Activated T-helper 1 cell treated with anti-CD3 and anti-CD28 coated beads, Interleukin-12 subunit alpha, Interleukin-12 subunit beta, Interleukin-2, Interleukin-4 antibody, amounts not matched to agents 30 ng/mL and 10 ng/mL and 1 ng/mL, durations not matched to agents 14 hours and 24 hours and 36 hours (primary cell): ENCODE measurements around the gene CARD9. TPM values are rescaled to one million over a fixed set of nuclear protein-coding genes. Genes with fewer than 3 reads are reported as not detected.
A peak's percentile ranks its signal among the peaks of the same experiment; 100 is the strongest.

ENCODE experiments used
- DNase-seq: peaks from one replicate; pipeline ENCODE4 v3.0.0; 2021; ENCODE audit warnings: low spot score
- H3K27ac Mint-ChIP-seq: one replicate; pipeline ENCODE4 v1.8.0; 2021; ENCODE audit warnings: mild to moderate bottlenecking, mixed read lengths
- H3K27me3 Mint-ChIP-seq: one replicate; pipeline ENCODE4 v1.8.0; 2022; ENCODE audit warnings: mild to moderate bottlenecking, moderate library complexity, mixed read lengths; ENCODE audit not compliant: insufficient read depth
- H3K36me3 Mint-ChIP-seq: one replicate; pipeline ENCODE4 v1.8.0; 2021; ENCODE audit warnings: low read depth, mixed read lengths
- H3K4me1 Mint-ChIP-seq: one replicate; pipeline ENCODE4 v1.8.0; 2021; ENCODE audit warnings: low read depth, mixed read lengths
- H3K4me3 Mint-ChIP-seq: one replicate; pipeline ENCODE4 v1.8.0; 2021; ENCODE audit warnings: mild to moderate bottlenecking, moderate library complexity, mixed read lengths
- H3K9me3 Mint-ChIP-seq: one replicate; pipeline ENCODE4 v1.8.0; 2021; ENCODE audit warnings: mixed read lengths
- intact Hi-C: fragments of 100-400 bp; cut with micrococcal nuclease; formaldehyde crosslinking; loops from one replicate; pipeline ENCODE4 v1.15.1; 2024
- total RNA-seq: library from RNA; stranded (reverse); gene quantifications from 2 replicates; pipeline ENCODE4 v1.2.3, GENCODE V29; 2022

The CARD9 gene
- total RNA-seq, 1 donor from 2014 or later = 7.1 TPM

DNA sequence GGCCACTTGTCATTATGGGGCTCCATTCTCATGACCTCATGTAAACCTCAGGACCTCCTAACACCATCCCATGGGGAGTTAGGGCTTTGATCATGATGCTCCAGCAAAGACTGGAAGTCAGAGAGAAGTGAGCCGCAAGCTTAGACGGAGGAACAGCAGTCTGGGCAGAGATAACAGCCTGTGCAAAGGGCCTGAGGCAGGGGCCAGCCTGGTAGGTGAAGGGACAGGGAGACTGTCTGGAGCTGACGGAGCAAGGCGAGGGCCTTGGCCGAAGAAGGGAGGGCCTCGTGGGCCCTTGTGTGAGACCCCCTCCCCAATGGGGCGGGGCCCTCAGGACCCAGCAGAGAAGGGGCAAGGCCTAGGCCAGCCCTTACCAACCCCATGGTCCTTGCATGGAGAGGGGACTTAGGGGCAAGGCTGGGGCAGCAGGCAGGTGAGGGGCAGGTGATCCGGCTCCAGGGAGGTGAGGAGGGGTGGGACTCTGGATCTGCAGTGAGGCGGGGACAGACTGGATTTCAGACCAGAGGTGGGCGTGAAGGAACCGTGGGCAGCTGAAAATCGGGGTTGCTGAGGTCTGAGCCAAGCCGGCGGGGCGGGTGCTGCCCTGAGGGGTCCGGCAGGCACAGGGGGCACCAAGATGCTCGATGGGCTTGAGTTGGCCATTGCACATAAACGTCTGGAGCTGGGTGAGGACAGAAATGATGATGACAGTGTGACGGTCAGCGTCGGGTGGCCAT is 28.8 kb downstream of the CARD9 start:
- DNase-seq = no peak
- intact Hi-C loops = no loop called here
- H3K36me3 Mint-ChIP-seq = no peaks in the 10 kb centered on the region
- no peak overlapping the region for H3K27ac Mint-ChIP-seq
- no peaks in the 10 kb centered on the region for H3K9me3 Mint-ChIP-seq
- H3K4me3 Mint-ChIP-seq = no peak overlapping the region
- no peaks in the 10 kb centered on the region for H3K27me3 Mint-ChIP-seq
- no peaks in the 10 kb centered on the region for H3K4me1 Mint-ChIP-seq

DNA sequence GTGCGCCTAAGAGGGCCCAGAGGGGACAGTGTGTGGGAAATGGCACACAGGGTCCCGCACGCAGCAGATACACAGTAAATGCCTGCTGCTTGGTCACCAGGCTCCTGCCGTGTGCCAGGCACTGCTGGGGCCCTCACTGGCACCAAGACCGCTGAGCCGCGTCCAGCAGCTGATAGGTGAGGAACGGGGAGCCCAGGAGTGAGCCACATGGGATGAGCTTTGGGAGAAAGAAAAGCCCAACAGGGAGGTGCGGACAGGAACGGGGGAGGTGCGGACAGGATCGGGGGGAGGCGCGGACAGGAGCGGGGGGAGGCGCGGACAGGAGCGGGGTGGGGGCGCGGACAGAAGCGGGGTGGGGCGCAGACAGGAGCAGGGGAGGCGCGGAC is 29.6 kb downstream of the CARD9 start:
- H3K27ac Mint-ChIP-seq = no peak overlapping the region
- no peaks in the 10 kb centered on the region for H3K36me3 Mint-ChIP-seq
- DNase-seq = no peak
- H3K9me3 Mint-ChIP-seq = no peaks in the 10 kb centered on the region
- no peak overlapping the region for H3K4me3 Mint-ChIP-seq
- H3K27me3 Mint-ChIP-seq = no peaks in the 10 kb centered on the region
- intact Hi-C loops = no loop called here
- no peaks in the 10 kb centered on the region for H3K4me1 Mint-ChIP-seq

GRCh38 chr9:136343121-136343883 is 30.2 kb downstream of the CARD9 start:
- no peak overlapping the region for H3K27ac Mint-ChIP-seq

DNA sequence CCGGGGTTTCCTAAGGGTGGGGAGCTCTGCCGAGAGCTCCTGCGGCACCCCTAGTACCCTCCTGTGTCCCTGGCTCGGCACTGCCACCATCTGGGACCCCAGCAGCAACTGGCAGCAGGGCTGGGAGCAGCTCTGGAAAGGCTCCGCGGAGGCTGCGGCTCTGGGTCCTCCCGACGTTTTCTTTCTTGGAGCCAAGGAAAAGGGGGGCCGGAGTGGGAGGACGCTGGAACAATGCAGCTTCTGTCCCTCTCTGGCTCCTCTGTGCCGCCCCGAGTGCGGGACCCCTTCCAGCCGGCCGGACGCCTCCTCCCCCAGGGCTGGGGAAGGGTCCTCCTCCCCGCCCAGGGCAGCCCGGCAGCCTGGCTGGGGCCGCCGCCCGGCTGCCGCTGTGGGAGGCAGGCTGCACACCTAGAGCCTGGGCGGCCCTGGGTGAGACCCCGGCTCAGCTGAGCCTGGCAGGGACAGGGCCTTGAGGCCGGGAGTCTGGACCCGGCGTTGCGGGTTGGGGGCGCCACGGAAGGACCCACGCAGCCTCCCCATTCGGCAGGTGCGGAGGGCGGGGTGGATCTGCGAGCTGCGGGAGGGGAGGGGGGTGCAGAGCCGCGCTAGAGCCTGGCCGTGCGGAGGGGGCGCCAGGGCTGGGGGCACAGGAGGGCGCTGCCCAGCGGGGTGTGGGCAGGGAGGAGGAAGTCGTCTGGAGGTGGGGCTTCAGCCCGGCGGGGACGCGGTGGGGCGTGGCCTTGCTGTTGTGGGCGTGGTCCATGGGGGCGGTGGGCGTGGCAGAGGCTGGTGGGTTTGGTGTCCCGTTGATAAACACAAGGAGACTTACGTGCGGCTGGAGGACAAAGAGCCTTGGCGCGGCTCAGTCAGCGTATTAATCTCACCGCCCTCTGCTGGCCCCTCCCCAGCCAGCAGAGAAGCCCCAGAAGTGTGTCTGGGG is 31.0 kb downstream of the CARD9 start:
- intact Hi-C loops = loop anchor here (1.0 kb wide), 1 partner anchor 21 kb away; the partner anchor contains the start of gene DNLZ
- H3K4me3 Mint-ChIP-seq = no peak overlapping the region
- DNase-seq = peak; percentile 58

More at GRCh38 chr9:136343121-136343883, 30.2 kb downstream of the CARD9 start:
- Mint-ChIP-seq H3K36me3 (no peaks in the 10 kb centered on the region), H3K4me1 (no peaks in the 10 kb centered on the region), H3K9me3 (no peaks in the 10 kb centered on the region), H3K27me3 (no peaks in the 10 kb centered on the region), H3K4me3 (no peak overlapping the region)
- DNase-seq = no peak
- intact Hi-C loops = no loop called here

GRCh38 chr9:136341769-136342168 is 31.7 kb downstream of the CARD9 start:
- intact Hi-C loops = loop anchor here (1.0 kb wide), 1 partner anchor 22 kb away; the partner anchor contains the start of gene DNLZ
- no peaks in the 10 kb centered on the region for H3K36me3 Mint-ChIP-seq
- H3K9me3 Mint-ChIP-seq = no peaks in the 10 kb centered on the region
- H3K27ac Mint-ChIP-seq = no peak overlapping the region
- H3K4me3 Mint-ChIP-seq = no peak overlapping the region
- no peak for DNase-seq
- H3K27me3 Mint-ChIP-seq = no peaks in the 10 kb centered on the region
- no peaks in the 10 kb centered on the region for H3K4me1 Mint-ChIP-seq

More for the DNA sequence above, 31.0 kb downstream of the CARD9 start:
- Mint-ChIP-seq H3K36me3 (no peaks in the 10 kb centered on the region), H3K9me3 (no peaks in the 10 kb centered on the region), H3K4me1 (no peaks in the 10 kb centered on the region), H3K27ac (no peak overlapping the region), H3K27me3 (no peaks in the 10 kb centered on the region)

DNA sequence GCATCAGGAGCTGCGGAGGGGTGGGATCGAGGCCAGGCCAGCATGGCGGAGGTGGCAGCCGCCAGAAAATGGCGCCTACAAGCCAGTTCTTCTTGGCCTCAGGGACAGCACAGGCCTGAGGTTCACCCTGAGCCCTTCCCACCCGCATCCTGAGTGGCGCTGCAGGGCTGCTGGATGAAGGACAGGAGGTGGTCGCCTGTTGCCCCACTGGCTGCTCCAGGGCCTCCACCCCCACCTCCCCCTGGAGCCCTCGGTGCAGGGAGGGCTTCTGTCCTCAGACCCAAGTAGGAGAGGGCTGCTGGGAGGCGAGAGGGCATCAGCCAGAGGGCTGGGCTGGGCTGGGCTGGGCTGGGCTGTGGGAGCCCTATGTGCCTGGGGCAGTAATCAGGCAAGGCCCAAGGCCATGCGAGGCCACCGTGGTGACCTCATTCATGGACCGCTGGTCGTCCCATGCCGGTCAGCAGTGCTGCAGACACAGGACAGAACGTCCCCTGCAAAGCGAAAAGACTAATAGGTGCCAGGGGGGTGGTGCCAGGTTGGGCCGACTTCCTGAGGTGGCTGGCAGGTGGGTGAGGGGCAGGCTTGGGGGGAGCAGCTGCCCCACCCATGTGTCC is 32.3 kb downstream of the CARD9 start:
- H3K9me3 Mint-ChIP-seq = no peaks in the 10 kb centered on the region
- no peaks in the 10 kb centered on the region for H3K36me3 Mint-ChIP-seq
- H3K4me3 Mint-ChIP-seq = no peak overlapping the region
- intact Hi-C loops = no loop called here
- H3K27ac Mint-ChIP-seq = no peak overlapping the region
- DNase-seq = no peak
- no peaks in the 10 kb centered on the region for H3K27me3 Mint-ChIP-seq
- no peaks in the 10 kb centered on the region for H3K4me1 Mint-ChIP-seq

DNA sequence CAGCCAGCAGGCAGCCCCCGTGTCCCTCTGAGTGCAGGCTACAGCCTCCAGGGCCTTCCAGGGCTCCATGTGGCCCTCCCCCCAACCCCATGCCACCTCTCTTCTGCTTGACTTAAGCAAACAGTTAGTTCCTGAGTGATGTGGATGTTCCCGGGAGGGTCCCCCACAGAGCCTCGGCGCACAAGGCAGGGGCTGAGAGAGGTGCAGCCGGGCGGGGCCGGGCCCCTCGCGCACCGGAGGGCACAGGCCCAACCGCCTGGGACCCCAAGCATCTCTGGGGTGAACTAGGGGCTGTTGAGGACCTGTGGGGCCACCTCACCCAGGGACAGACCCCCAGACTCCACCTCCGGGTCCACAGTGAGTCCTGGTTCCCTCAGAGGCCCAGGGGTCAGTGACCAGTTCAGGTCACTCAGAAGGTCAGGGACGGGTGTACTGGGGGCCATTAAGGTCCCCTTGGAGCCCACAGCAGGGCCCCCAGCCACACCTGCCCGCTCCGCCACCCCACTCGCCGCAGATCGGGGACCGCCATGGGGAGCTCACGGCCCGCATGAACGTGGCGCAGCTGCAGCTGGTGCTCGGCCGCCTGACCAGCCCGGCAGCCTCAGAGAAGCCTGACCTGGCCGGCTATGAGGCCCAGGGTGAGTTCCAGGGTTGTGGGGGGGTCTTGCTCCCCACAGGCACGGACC is 33.0 kb downstream of the CARD9 start:
- no peaks in the 10 kb centered on the region for H3K27me3 Mint-ChIP-seq
- H3K4me1 Mint-ChIP-seq = no peaks in the 10 kb centered on the region
- no peak overlapping the region for H3K4me3 Mint-ChIP-seq
- no peaks in the 10 kb centered on the region for H3K9me3 Mint-ChIP-seq
- H3K36me3 Mint-ChIP-seq = no peaks in the 10 kb centered on the region
- no peak overlapping the region for H3K27ac Mint-ChIP-seq
- intact Hi-C loops = no loop called here
- no peak for DNase-seq

DNA sequence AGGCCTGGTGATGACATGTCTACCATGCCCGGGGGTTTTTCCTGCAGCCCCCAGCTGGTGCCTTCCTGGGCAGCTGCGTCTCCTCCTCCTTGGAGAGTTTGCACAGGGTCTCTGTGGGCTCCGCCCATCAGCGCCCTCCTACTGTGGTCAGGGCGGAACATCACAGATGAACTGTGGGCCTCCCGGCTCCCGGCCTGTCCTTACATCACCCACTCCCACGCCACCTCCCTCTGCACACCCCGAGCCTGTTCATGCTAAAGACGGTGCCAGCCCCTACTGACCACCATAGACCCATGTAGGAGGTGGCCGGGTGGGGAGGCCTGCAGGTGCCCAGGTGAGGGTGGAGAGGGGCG is 33.5 kb downstream of the CARD9 start:
- no peaks in the 10 kb centered on the region for H3K27me3 Mint-ChIP-seq
- H3K36me3 Mint-ChIP-seq = no peaks in the 10 kb centered on the region
- H3K4me3 Mint-ChIP-seq = no peak overlapping the region
- intact Hi-C loops = no loop called here
- no peaks in the 10 kb centered on the region for H3K9me3 Mint-ChIP-seq
- H3K4me1 Mint-ChIP-seq = no peaks in the 10 kb centered on the region
- DNase-seq = no peak
- no peak overlapping the region for H3K27ac Mint-ChIP-seq

DNA sequence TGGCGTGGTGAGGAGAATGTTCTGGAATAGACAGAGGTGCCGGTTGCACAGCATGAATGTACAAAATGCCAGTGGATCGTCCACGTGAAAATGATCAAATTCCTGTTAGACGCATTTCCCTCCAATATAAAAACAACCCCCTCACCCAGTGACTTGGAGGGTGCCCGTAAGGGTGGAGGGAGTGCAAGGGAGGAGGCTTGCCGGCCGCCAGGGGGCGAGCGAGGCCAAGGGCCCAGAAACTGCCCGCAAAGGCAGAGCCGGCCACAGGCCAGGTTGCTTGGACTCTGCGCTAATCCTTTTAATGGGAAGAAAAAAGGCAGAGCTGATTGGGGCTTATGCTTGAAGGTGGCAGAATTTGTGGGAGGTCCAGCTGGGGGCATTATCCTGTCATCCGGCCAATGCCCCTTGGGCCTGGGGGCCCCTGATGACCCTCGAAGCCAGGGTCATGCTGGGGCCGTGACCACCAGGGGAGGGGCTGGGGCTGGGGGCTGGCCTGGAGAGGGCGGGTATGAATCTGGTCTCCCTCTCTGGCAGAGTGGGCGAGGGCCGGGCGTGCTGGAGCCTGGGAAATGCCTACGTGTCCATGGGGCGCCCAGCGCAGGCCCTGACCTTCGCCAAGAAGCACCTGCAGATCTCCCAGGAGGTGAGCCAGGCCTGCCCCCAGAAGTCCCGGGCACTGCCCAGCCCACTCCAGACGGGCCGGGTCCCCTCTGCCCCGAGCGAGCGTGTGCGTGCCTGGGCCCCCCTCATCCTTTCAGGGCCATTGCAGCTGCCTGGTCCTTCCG is 34.1 kb downstream of the CARD9 start:
- intact Hi-C loops = no loop called here
- Mint-ChIP-seq H3K9me3 (no peaks in the 10 kb centered on the region), H3K27me3 (no peaks in the 10 kb centered on the region)

DNA sequence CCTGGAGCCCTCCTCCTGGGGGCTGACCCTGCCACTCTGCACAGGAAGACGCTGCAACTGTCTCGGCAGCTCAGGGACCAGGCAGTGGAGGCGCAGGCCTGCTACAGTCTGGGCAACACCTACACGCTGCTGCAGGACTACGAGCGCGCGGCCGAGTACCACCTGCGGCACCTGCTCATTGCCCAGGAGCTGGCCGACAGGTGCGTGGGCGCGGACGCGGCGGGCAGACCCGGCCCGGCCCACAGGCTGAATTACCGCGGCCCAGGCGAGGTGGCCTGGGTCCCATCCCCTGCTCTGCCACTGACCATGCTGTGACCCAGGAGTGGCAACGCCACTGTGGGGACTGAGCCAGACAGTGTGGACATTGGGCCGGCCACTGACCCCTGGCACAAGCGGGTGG is 35.0 kb downstream of the CARD9 start:
- Mint-ChIP-seq H3K9me3 (no peaks in the 10 kb centered on the region), H3K27ac (no peak overlapping the region), H3K4me1 (no peaks in the 10 kb centered on the region), H3K27me3 (no peaks in the 10 kb centered on the region), H3K4me3 (no peak overlapping the region), H3K36me3 (no peaks in the 10 kb centered on the region)
- no peak for DNase-seq
- intact Hi-C loops = no loop called here

More for the DNA sequence above, 34.1 kb downstream of the CARD9 start:
- H3K4me1 Mint-ChIP-seq = no peaks in the 10 kb centered on the region
- H3K4me3 Mint-ChIP-seq = no peak overlapping the region
- H3K27ac Mint-ChIP-seq = no peak overlapping the region
- DNase-seq = no peak
- no peaks in the 10 kb centered on the region for H3K36me3 Mint-ChIP-seq

DNA sequence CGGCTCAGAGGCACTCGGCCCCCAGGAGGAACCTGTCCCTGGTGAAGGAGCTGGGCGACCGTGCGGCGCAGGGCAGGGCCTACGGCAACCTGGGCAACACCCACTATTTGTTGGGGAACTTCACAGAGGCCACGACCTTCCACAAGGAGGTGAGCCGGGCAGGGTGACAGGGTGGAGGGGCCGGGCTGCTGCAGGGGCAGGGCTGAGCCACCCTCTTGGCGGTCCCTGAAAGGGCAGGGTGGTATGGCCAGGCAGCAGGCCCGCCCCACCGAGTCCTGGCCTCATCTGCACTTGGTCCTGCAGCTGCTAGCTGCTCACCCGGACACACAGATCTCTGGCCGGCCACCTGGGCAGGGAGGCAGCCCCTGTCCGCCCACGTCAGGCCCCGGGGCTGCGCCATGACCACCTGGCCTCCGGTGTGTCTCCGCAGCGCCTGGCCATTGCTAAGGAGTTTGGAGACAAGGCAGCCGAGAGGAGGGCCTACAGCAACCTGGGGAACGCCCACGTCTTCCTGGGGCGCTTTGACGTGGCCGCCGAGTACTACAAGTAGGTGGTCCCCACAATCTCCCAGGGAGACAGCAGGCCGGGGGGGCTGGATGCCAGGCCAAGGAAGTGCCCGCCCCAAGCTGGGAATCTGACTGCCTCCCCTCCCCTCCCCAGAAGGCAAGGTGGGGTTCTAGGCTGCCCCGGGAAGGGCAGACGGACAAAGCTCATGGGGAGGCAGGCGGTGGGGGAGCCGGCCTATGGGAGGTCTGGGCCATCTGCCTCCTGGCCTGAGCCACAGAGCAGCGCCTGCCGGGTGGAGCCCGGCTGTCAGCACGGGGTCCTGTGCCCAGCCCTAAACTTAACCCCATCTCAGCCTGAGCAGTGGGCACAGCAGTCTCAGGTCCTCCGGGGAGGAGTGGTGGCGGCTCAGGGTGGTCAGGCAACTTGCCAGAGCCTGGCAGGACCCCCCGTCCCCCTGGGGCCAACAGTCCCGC is 35.8 kb downstream of the CARD9 start:
- intact Hi-C loops = no loop called here
- no peaks in the 10 kb centered on the region for H3K27me3 Mint-ChIP-seq
- no peak overlapping the region for H3K4me3 Mint-ChIP-seq
- no peaks in the 10 kb centered on the region for H3K36me3 Mint-ChIP-seq
- no peak overlapping the region for H3K27ac Mint-ChIP-seq
- no peaks in the 10 kb centered on the region for H3K4me1 Mint-ChIP-seq
- DNase-seq = no peak
- H3K9me3 Mint-ChIP-seq = no peaks in the 10 kb centered on the region
